Measurements from ENCODE around the gene HSF5. TPM values are rescaled to one million over a fixed set of nuclear protein-coding genes. Genes with fewer than 3 reads are reported as not detected.

Gene HSF5
- total RNA-seq, 1 donor from 2014 or later, result not detected

- DNase-seq (ENCODE audit: low read depth) (peak; percentile 90), FAIRE-seq (no peak)
- Histone ChIP-seq H3K36me3 (ENCODE audit: control insufficient read depth, insufficient read depth, low read length) (no peaks in the 10 kb centered on the region), H3K4me3 (ENCODE audit: low read depth, low read length) (no peak overlapping the region), H3K27me3 (ENCODE audit: control insufficient read depth, insufficient read depth, low read length) (no peaks in the 10 kb centered on the region)
- TF ChIP-seq CTCF (IDR thresholded peaks at IDR 0.05; ENCODE audit: insufficient read depth, low read length, severe bottlenecking), result no peak
These were observed 111.1 kb downstream of the HSF5 start for GRCh38 chr17:58377093-58377601.

GRCh38 chr17:58376472-58377000, 111.7 kb downstream of the HSF5 start:
- FAIRE-seq (peak; percentile 40), DNase-seq (ENCODE audit: low read depth) (no peak)
- Histone ChIP-seq H3K4me3 (ENCODE audit: low read depth, low read length) (no peak overlapping the region), H3K27me3 (ENCODE audit: control insufficient read depth, insufficient read depth, low read length) (no peaks in the 10 kb centered on the region), H3K36me3 (ENCODE audit: control insufficient read depth, insufficient read depth, low read length) (no peaks in the 10 kb centered on the region)
- no peak for TF ChIP-seq CTCF (IDR thresholded peaks at IDR 0.05; ENCODE audit: insufficient read depth, low read length, severe bottlenecking)

- H3K27me3 ChIP-seq (ENCODE audit: control insufficient read depth, insufficient read depth, low read length), result no peaks in the 10 kb centered on the region
- FAIRE-seq, result no peak
- H3K4me3 ChIP-seq (ENCODE audit: low read depth, low read length), result no peak overlapping the region
- no peak for TF ChIP-seq CTCF (IDR thresholded peaks at IDR 0.05; ENCODE audit: insufficient read depth, low read length, severe bottlenecking)
- DNase-seq (ENCODE audit: low read depth), result no peak
- H3K36me3 ChIP-seq (ENCODE audit: control insufficient read depth, insufficient read depth, low read length), result peaks cover 4% of the 10 kb centered on the region
These were observed 112.4 kb downstream of the HSF5 start for GRCh38 chr17:58375811-58376210.

- H3K36me3 ChIP-seq (ENCODE audit: control insufficient read depth, insufficient read depth, low read length), result peaks cover 7% of the 10 kb centered on the region
- no peaks in the 10 kb centered on the region for H3K27me3 ChIP-seq (ENCODE audit: control insufficient read depth, insufficient read depth, low read length)
- H3K4me3 ChIP-seq (ENCODE audit: low read depth, low read length), result no peak overlapping the region
- FAIRE-seq (no peak), DNase-seq (ENCODE audit: low read depth) (no peak)
- no peak for TF ChIP-seq CTCF (IDR thresholded peaks at IDR 0.05; ENCODE audit: insufficient read depth, low read length, severe bottlenecking)
These were observed 113.0 kb downstream of the HSF5 start for GRCh38 chr17:58375256-58375655.

- H3K36me3 ChIP-seq (ENCODE audit: control insufficient read depth, insufficient read depth, low read length), result peaks cover 7% of the 10 kb centered on the region
- no peaks in the 10 kb centered on the region for H3K27me3 ChIP-seq (ENCODE audit: control insufficient read depth, insufficient read depth, low read length)
- no peak for TF ChIP-seq CTCF (IDR thresholded peaks at IDR 0.05; ENCODE audit: insufficient read depth, low read length, severe bottlenecking)
- no peak for FAIRE-seq
- no peak for DNase-seq (ENCODE audit: low read depth)
- no peak overlapping the region for H3K4me3 ChIP-seq (ENCODE audit: low read depth, low read length)
These were observed 114.3 kb downstream of the HSF5 start for GRCh38 chr17:58373923-58374322.

GRCh38 chr17:58373003-58373402, 115.2 kb downstream of the HSF5 start:
- Histone ChIP-seq H3K27me3 (ENCODE audit: control insufficient read depth, insufficient read depth, low read length) (no peaks in the 10 kb centered on the region), H3K4me3 (ENCODE audit: low read depth, low read length) (no peak overlapping the region), H3K36me3 (ENCODE audit: control insufficient read depth, insufficient read depth, low read length) (peaks cover 7% of the 10 kb centered on the region)
- no peak for FAIRE-seq
- TF ChIP-seq CTCF (IDR thresholded peaks at IDR 0.05; ENCODE audit: insufficient read depth, low read length, severe bottlenecking), result no peak
- DNase-seq (ENCODE audit: low read depth), result no peak
